A673 (cell line): Measurements from ENCODE around the gene OBSCN.

ENCODE experiments used
- EZH2 ChIP-seq: fragments of 200-600 bp; sonication (generic); IDR thresholded peaks from 2 replicates; pipeline ENCODE4 v1.6.1; 2017; ENCODE audit warnings: borderline replicate concordance, low read depth, mild to moderate bottlenecking, mixed read lengths, antibody characterized with exemption, low read length; ENCODE audit not compliant: poor library complexity, severe bottlenecking
- TF ChIP-seq, protein P1 (sequence below): fragments of 300-800, 200-600 bp; sonication (generic); conservative IDR thresholded peaks from 2 replicates; pipeline ENCODE4 v1.5.1; 2017; ENCODE audit warnings: low read depth, mild to moderate bottlenecking, antibody characterized with exemption, low read length, moderate library complexity, mixed read lengths

GRCh38 chr1:228378090-228378872, 170.4 kb downstream of the OBSCN start:
- TF ChIP-seq, protein P1, sequence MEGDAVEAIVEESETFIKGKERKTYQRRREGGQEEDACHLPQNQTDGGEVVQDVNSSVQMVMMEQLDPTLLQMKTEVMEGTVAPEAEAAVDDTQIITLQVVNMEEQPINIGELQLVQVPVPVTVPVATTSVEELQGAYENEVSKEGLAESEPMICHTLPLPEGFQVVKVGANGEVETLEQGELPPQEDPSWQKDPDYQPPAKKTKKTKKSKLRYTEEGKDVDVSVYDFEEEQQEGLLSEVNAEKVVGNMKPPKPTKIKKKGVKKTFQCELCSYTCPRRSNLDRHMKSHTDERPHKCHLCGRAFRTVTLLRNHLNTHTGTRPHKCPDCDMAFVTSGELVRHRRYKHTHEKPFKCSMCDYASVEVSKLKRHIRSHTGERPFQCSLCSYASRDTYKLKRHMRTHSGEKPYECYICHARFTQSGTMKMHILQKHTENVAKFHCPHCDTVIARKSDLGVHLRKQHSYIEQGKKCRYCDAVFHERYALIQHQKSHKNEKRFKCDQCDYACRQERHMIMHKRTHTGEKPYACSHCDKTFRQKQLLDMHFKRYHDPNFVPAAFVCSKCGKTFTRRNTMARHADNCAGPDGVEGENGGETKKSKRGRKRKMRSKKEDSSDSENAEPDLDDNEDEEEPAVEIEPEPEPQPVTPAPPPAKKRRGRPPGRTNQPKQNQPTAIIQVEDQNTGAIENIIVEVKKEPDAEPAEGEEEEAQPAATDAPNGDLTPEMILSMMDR: peak; percentile 80
- TF ChIP-seq EZH2: no peak
